ENCODE data around the gene BCL2L14.
"Not testable (repeated sequence)": the region's sequence is repeated elsewhere in the genome, so short reads cannot be mapped to it uniquely, and the experiment has no call there.

The BCL2L14 gene

DNA sequence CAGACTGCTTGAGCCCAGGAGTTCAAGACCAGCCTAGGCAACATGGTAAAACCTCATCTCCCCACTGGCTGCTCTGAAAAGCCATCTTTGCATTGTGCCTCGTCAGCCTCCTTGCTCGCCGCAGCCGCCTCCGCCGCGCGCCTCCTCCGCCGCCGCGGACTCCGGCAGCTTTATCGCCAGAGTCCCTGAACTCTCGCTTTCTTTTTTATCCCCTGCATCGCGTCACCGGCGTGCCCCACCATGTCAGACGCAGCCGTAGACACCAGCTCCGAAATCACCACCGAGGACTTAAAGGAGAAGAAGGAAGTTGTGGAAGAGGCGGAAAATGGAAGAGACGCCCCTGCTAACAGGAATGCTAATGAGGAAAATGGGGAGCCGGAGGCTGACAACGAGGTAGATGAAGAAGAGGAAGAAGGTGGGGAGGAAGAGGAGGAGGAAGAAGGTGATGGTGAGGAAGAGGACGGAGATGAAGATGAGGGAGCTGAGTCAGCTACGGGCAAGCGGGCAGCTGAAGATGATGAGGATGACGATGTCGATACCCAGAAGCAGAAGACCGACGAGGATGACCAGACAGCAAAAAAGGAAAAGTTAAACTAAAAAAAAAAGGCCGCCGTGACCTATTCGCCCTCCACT is 40.3 kb downstream of the BCL2L14 start:
- not testable (repeated sequence) for DNase-seq

DNA sequence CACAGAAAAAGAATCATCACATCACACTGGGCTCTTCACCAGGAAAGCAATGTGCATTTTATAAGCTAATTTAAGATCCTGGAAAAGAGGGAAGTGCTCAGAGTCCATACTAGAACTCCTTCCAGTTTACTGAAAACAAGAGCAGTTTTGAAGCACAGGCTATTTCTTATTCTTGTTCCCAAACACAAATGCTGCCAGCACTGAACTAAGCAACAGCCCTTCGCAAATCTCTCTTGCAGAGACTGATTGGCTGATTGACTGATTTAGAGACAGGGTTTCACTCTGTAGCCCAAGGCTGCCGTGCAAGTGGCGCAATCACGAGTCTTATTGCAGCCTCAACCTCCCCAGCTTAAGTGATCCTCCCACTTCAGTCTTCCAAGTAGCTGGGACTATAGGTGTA is 44.8 kb downstream of the BCL2L14 start:
- no peak for DNase-seq

DNA sequence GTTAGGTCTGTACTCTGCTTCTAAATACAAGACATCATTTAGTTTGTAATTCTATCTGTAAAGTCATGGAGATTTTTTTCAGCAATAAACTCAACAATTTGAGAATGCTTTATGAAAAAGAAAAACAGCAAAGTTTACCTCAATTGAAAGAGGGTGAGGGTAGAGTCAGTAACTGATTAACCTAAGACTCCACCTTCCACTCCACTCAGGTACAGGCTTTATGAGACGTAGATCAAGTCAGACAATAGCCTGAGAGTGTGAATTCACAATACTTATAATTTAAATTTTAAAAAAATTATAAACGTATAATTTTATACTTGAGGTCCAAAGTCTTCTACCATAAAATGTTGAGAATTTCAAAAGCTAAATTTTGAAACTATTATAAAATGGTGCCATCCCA is 45.9 kb downstream of the BCL2L14 start:
- no peak for DNase-seq

DNA sequence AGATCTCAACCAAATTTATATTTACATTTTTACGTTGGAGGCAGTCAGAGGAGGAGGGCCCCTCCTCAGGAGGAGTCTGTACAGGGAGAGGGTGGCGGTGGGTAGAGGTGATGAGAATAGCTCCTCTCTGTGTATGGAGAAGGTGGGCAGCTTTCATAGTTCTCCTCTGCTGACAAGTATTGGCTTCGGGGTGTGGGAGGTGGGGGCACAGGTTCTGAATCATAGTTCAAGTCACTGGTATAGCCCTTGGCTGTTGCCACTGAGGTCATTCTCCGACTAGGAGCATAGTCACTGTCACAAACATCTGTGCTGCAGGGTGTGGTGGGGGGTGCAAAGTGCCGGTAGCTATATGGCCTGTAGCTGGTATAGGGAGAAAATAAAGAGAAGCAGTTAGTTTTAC is 50.3 kb downstream of the BCL2L14 start:
- DNase-seq = no peak

DNA sequence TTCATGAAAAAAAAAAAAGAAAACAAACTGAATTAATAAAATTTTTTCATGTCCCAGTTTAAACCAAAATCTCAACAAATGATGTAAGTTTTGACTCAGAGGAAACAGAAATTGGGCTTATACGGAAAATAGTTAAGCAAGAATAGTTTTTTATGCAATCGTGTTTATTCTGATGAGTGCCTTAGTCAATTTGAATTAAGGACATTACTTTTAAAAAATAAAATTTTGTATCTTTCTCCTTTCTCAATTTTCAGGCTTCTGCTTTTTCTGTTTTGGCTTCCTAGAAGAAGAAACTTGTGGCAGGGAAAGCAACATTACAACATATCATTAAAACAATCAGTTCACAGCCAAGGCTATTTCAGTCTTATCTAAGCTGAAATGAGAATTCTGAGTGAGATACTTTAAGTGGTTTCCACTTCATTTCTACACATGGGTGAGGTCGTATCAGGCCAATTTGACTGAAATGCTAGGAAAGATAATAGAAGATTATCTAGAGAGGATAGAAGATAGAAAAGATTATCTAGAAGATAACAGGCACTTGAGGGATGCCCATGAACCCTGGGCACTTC is 52.4 kb downstream of the BCL2L14 start:
- DNase-seq = no peak

DNA sequence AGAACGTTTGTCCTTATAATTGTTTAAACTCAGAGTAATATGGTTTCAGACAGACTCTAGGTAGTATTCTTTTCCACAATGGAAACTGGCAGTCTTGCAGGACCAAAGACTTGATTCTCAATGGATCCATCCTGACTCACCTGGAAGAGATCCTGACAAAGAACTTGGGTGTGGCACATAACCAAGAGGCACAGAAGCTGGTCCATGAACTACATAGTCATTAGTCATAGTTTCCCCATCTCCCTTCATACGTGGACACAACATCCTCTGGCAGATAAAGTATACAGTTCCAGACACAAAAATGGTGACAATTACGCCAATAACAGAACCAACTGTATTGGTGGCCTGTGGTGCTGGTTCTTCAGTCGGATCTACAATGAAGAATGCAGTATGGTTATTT is 55.8 kb downstream of the BCL2L14 start:
- no peak for DNase-seq

DNA sequence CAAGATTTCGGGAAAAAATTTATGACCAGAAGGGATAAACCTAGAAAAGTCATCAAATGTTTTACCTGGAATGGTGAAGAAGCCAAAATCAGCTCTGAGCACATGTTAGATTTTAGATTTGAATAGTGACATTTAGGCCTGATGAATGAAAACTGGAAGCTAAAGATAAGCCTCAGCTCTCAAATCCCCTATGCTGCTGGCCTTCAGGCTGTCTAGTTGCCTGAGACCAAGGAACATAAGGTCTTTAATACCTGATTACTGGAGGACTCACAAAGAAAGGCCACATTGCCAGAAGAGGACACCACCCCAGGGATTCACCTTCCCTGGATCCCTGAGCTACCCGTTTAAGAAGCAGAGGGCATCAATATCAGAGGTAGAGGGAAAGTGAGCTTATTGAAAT is 56.6 kb downstream of the BCL2L14 start:
- DNase-seq = peak; percentile 29

DNA sequence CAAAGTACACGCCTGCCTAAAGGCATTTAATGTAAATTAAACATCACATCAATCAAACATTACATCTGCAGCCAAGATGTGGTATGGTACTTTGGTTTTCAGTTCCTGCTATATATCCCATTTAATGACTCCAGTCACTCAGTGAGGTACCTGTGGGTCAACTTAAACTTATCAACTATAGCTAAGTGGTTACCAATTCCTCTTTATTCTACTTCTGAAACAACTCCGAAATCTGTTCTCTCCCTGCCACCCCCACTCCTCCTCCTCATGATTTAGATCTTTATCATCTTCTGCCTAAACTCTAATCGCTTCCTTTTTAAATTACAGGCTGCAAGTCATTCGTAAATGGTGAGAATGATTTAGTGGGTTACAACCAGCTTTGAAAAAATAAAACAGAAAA is 57.9 kb downstream of the BCL2L14 start:
- DNase-seq = no peak

DNA sequence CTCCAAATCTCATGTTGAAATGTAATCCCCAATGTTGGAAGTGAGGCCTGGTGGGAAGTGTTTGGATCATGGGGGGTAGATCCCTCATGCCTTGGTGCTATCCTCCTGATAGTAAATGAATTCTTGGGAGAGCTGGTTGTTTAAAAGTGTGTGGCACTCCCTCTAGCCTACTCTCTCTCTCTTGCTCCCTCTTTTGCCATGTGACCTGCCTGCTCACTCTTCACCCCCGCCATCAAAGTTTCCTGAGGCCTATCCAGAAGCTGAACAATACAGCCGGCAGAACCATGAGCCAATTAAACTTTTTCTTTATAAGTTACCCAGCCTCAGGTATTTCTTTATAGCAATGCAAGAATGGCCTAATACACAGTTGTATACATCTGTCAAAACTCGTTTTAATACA is 62.5 kb downstream of the BCL2L14 start:
- DNase-seq = no peak

DNA sequence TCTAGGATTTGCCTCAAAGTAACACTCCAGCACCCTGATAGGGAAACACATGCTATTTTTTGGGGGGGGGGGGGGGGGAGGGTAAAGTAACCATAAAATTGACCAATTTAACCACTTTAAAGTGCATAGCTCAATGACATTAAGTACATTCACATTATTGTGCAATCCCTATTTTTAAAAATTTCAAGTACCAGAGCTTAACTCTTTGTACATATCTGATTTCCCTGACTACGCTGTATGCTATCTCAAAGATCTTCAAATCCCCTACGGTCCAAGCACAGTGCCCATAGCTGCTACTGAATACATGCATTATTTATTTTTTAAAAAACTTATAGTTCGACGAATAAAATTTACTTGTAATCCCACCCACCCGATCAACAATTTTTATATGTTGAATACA is 63.0 kb downstream of the BCL2L14 start:
- no peak for DNase-seq

DNA sequence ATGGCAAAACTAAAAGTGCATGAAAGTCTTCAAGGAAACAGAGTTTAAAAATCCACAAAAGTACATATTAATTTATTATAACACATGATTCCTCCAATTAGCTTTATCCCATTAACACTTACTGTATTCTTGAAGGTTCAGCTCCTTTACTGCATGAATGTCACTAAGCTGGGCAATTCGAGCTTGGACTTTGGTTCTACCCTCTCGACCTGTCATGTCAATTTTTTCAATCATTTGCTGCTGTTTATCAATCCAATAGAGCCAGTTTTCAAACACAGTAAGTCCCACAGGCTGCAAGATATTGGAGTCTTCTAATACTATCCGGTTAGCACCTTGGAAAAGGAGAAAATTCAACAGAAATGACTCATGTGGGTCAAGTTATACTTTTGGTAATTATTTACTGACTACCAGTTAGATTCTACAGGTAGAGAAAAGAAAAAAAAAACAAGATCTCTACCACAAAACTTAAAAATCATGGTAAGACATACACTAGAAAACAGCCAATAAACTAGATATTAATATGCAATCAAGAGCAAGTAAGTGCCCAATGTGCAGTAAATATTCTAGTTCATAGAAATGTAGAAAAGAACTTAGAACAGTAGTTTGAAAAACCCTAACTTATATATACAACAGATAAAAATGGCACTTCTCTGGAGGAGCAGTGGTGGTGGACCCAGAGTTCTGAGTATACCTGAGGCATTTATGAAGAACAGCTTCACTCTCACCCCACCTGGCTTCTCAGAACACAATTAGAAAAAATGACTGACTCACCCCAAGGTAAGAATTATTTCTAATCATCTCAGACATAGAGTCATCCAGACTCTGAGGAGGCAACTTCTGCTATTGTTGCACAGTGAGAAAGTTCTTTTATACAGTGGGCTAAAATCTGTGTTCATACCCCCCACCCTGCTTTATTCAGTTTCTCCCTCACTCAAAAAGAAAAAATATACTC is 67.7 kb downstream of the BCL2L14 start:
- no peak for DNase-seq

DNA sequence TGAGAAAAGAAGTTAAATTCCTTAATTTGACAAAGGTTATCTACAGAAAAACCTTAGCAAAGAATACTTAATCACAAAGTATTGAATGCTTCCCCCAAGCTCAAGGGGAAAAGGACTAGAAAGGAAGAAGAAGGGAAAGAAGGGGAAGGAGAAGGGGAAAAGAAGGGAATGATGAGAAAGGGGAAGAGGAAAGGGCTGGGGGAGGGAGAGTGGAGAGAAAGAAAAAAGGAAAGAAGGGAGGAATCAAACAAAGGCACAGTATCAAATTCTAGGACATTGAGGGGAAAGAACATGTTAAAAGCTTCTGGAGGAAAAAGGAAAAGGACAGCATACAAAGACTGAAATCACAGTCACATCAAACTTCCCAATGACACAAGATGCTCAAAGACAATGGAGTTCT is 70.3 kb downstream of the BCL2L14 start:
- no peak for DNase-seq

DNA sequence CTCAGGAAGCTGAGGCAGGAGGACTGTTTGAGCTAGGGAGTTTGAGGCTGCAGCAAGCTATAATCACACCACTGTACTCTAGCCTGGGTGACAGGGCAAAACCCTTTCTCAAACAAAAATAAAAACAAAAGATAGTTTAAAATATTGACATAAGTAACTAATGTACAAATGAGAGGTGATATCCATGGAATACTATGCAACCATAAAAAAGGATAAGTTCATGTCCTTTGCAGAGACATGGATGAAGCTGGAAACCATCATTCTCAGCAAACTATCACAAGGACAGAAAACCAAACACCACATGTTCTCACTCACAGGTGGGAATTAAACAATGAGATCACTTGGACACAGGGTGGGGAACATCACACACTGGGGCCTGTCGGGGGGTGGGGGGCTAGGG is 73.8 kb downstream of the BCL2L14 start:
- not testable (repeated sequence) for DNase-seq

DNA sequence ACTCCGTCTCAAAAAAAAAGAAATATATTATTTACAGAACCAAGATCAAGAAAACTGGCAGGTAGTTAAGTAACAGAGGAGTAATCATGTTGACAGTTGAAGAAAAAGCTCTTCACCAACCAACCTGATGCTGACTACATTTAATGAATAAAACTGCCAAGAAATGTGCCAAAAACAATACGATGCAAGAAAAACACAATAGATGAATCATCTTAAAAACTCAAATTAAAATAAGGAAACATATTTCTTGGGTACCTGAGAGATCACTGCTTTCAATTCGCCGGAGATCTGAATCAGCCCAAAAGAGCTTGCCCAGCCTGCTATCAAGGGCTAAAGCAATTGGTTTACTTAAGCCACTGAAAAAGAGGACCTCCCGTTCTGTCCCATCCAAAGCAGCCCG is 76.4 kb downstream of the BCL2L14 start:
- no peak for DNase-seq
